CD14-positive monocyte (primary cell): Measurements from ENCODE around the gene ABCC3. TPM values are rescaled to one million over a fixed set of nuclear protein-coding genes. Genes with fewer than 3 reads are reported as not detected.
A peak's percentile ranks its signal among the peaks of the same experiment; 100 is the strongest.

ENCODE experiments used
- DNase-seq, 3 donors: peaks; one replicate each; pipeline ENCODE4 v3.0.0-alpha.2; 2011 to 2022
- H2AFZ ChIP-seq: 2 replicates; pipeline ENCODE4 v1.6.0; 2012; ENCODE audit warnings: mild to moderate bottlenecking, low read depth, low read length, inconsistent platforms; ENCODE audit not compliant: insufficient read depth, poor library complexity, severe bottlenecking
- H3K27ac ChIP-seq, 2 donors: 1 replicate in 1 of 2; 2 replicates in 1 of 2; pipeline ENCODE4 v1.5.1; 2012 to 2013; ENCODE audit warnings: low read length in 2 of 2, control low read depth in 1 of 2, inconsistent platforms in 1 of 2, low read depth in 1 of 2, mild to moderate bottlenecking in 1 of 2
- H3K27me3 ChIP-seq, 2 donors: one replicate each; pipeline versions ENCODE4 v1.6.0 to v1.6.1; 2011 to 2013; ENCODE audit warnings: low read length in 2 of 2; ENCODE audit not compliant: control insufficient read depth in 2 of 2, insufficient read depth in 2 of 2
- H3K36me3 ChIP-seq, 2 donors: replicated peaks in 1 of 2; 1 replicate in 1 of 2; 2 replicates in 1 of 2; pipeline versions ENCODE4 v1.5.1 to v1.6.1; 2012 to 2013; ENCODE audit warnings: low read length in 2 of 2, control low read depth in 1 of 2, inconsistent platforms in 1 of 2, mild to moderate bottlenecking in 1 of 2; ENCODE audit not compliant: insufficient read depth in 2 of 2, control insufficient read depth in 1 of 2
- H3K4me1 ChIP-seq, 2 donors: 1 replicate in 1 of 2; 2 replicates in 1 of 2; pipeline versions ENCODE4 v1.5.1 to v1.6.1; 2012 to 2013; ENCODE audit warnings: low read length in 2 of 2, control low read depth in 1 of 2, inconsistent platforms in 1 of 2, mild to moderate bottlenecking in 1 of 2, moderate library complexity in 1 of 2; ENCODE audit not compliant: insufficient read depth in 2 of 2, control insufficient read depth in 1 of 2
- H3K4me2 ChIP-seq: replicated peaks from 2 replicates; pipeline ENCODE3; 2012; ENCODE audit warnings: low read length, moderate library complexity, mild to moderate bottlenecking; ENCODE audit not compliant: poor library complexity, severe bottlenecking; ENCODE audit errors: extremely low read depth
- H3K4me3 ChIP-seq, 3 experiments: fragments of 200-600 bp in 1 of 3; sonication (generic) in 1 of 3; replicated peaks in 1 of 3; 1 replicate in 2 of 3; 2 replicates in 1 of 3; pipeline ENCODE4 v1.5.1; 2011 to 2013; ENCODE audit warnings: low read length in 3 of 3, mild to moderate bottlenecking in 3 of 3, control low read depth in 2 of 3, low read depth in 2 of 3, inconsistent platforms in 1 of 3, moderate library complexity in 1 of 3
- H3K79me2 ChIP-seq: 2 replicates; pipeline ENCODE4 v1.6.0; 2012; ENCODE audit warnings: mild to moderate bottlenecking, control low read depth, inconsistent platforms, low read length, moderate library complexity; ENCODE audit not compliant: insufficient read depth
- H3K9ac ChIP-seq: 2 replicates; pipeline ENCODE4 v1.6.0; 2017; ENCODE audit warnings: low read length, mild to moderate bottlenecking; ENCODE audit not compliant: insufficient read depth, poor library complexity, severe bottlenecking
- H3K9me3 ChIP-seq, 2 donors: replicated peaks in 1 of 2; 1 replicate in 1 of 2; 2 replicates in 1 of 2; pipeline versions ENCODE4 v1.5.1 to v1.6.1; 2012 to 2013; ENCODE audit warnings: low read length in 2 of 2, control low read depth in 1 of 2; ENCODE audit not compliant: control insufficient read depth in 1 of 2, insufficient read depth in 1 of 2
- H4K20me1 ChIP-seq: 2 replicates; pipeline ENCODE4 v1.6.0; 2012; ENCODE audit warnings: mild to moderate bottlenecking, low read length, control low read depth, moderate library complexity; ENCODE audit not compliant: insufficient read depth
- H3K27ac Mint-ChIP-seq, 7 donors: one replicate each; pipeline ENCODE4 v1.8.0; 2020; ENCODE audit warnings: mild to moderate bottlenecking in 7 of 7, mixed read lengths in 7 of 7, moderate library complexity in 6 of 7, inconsistent platforms in 2 of 7
- H3K27me3 Mint-ChIP-seq, 3 donors: one replicate each; pipeline ENCODE4 v1.8.0; 2021 to 2022; ENCODE audit warnings: low read depth in 3 of 3, mild to moderate bottlenecking in 3 of 3, mixed read lengths in 3 of 3, moderate library complexity in 3 of 3, inconsistent platforms in 1 of 3
- H3K36me3 Mint-ChIP-seq, 2 donors: one replicate each; pipeline ENCODE4 v1.8.0; 2020; ENCODE audit warnings: mixed read lengths in 2 of 2, inconsistent platforms in 1 of 2, mild to moderate bottlenecking in 1 of 2
- H3K4me1 Mint-ChIP-seq: one replicate; pipeline ENCODE4 v1.8.0; 2020; ENCODE audit warnings: mild to moderate bottlenecking, mixed read lengths
- H3K4me3 Mint-ChIP-seq, 2 donors: one replicate each; pipeline ENCODE4 v1.8.0; 2020; ENCODE audit warnings: mild to moderate bottlenecking in 2 of 2, mixed read lengths in 2 of 2, moderate library complexity in 1 of 2
- H3K9me3 Mint-ChIP-seq, 7 donors: one replicate each; pipeline ENCODE4 v1.8.0; 2020 to 2022; ENCODE audit warnings: mixed read lengths in 7 of 7, mild to moderate bottlenecking in 6 of 7, moderate library complexity in 6 of 7, inconsistent platforms in 2 of 7
- CTCF ChIP-seq: fragments of 200-600 bp; IDR thresholded peaks from one replicate; pipeline ENCODE4 v1.8.0; 2022; ENCODE audit warnings: antibody characterized with exemption, mild to moderate bottlenecking
- WGBS: methylation state at CpG from one replicate; pipeline ENCODE4 v1.1.5; 2013; ENCODE audit warnings: missing lambda C conversion rate; ENCODE audit not compliant: insufficient coverage; 5-methylcytosine and 5-hydroxymethylcytosine counted together
- intact Hi-C, 2 donors: fragments of 100-400 bp; cut with micrococcal nuclease; formaldehyde crosslinking; loops; one replicate each; pipeline versions ENCODE4 v1.15.0 to v1.15.1; 2023
- polyA plus RNA-seq, 3 donors: library from polyadenylated mRNA; depleted of rRNA in 1 of 3; unstranded in 2 of 3; stranded (reverse) in 1 of 3; fragments of 300-500 nt in 2 of 3; fragments of >200 nt in 1 of 3; fragmentation: Illumina TruSeq in 2 of 3; gene quantifications; 1 replicate in 2 of 3; 2 replicates in 1 of 3; pipeline ENCODE4 v1.2.3, GENCODE V29; 2012 to 2021

ABCC3 gene
- polyA plus RNA-seq, 3 donors, result 2.7 to 74.5 (median 11.4) TPM

- no peaks in the 10 kb centered on the region for H3K79me2 ChIP-seq
- 74% methylated on average over 11 of the region's 11 CpGs for WGBS
- peak overlapping the region in 3 of 7 donors; percentile 7 to 63 (median 55) for H3K27ac Mint-ChIP-seq
- H3K27me3 ChIP-seq, result no peaks in the 10 kb centered on the region
- H3K9me3 Mint-ChIP-seq, result no peaks in the 10 kb centered on the region
- H3K4me1 ChIP-seq, result peaks cover 20 to 22% of the 10 kb centered on the region in 2 donors
- H3K4me3 ChIP-seq, result no peak overlapping the region
- H3K9me3 ChIP-seq, result no peaks in the 10 kb centered on the region
- intact Hi-C loops, result no loop called here
- H3K4me2 ChIP-seq, result no peak overlapping the region
- H3K36me3 ChIP-seq, result no peaks in the 10 kb centered on the region
- H3K36me3 Mint-ChIP-seq, result no peaks in the 10 kb centered on the region
- peak overlapping the region in 1 of 2 donors; percentile 26 for H3K4me3 Mint-ChIP-seq
- no peak overlapping the region for H3K9ac ChIP-seq
- no peak for TF ChIP-seq CTCF
- H3K4me1 Mint-ChIP-seq, result peaks cover 25% of the 10 kb centered on the region
- no peak overlapping the region for H2AFZ ChIP-seq
- no peak for DNase-seq
- H3K27ac ChIP-seq, result no peak overlapping the region
- no peaks in the 10 kb centered on the region for H4K20me1 ChIP-seq
- H3K27me3 Mint-ChIP-seq, result peaks cover 4 to 28% (median 14%) of the 10 kb centered on the region in 3 donors
Observed at GRCh38 chr17:50614471-50615051, 20.1 kb upstream of the ABCC3 start.

DNA sequence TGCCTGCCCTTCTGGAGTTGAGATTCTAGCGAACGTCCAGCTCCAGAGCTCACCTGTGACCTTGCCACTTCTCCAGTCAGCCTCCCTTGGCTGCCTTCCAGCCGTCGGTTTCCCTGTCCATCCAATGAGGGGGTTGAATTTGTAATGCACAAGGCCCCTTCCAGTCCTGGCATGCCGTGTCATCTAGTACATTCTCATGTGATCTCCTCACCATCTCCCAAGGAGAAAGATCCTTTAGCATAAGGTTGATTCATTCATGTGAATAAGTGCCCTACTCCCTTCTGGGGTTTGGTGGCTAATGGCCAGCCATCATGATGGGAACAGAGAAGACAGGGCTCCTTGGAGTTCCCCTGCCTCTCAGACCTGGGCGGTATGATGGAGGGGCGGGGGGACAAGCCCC is 18.9 kb upstream of the ABCC3 start:
- peaks cover 37% of the 10 kb centered on the region for H3K4me1 Mint-ChIP-seq
- Histone ChIP-seq H3K9ac (no peak overlapping the region), H4K20me1 (no peaks in the 10 kb centered on the region), H3K79me2 (no peaks in the 10 kb centered on the region), H3K36me3 (no peaks in the 10 kb centered on the region), H3K4me2 (no peak overlapping the region), H3K9me3 (no peaks in the 10 kb centered on the region), H3K4me3 (no peak overlapping the region), H3K4me1 (peaks cover 28 to 35% of the 10 kb centered on the region in 2 donors), H3K27me3 (no peaks in the 10 kb centered on the region), H3K27ac (no peak overlapping the region), H2AFZ (no peak overlapping the region)
- no peak for TF ChIP-seq CTCF
- WGBS, result 93% methylated on average over 4 of the region's 7 CpGs
- H3K36me3 Mint-ChIP-seq, result no peaks in the 10 kb centered on the region
- H3K4me3 Mint-ChIP-seq, result no peak overlapping the region
- no peak for DNase-seq
- intact Hi-C loops, result no loop called here
- no peaks in the 10 kb centered on the region for H3K9me3 Mint-ChIP-seq
- H3K27me3 Mint-ChIP-seq, result peaks cover 3 to 25% (median 14%) of the 10 kb centered on the region in 3 donors
- H3K27ac Mint-ChIP-seq, result peak overlapping the region in 1 of 7 donors; percentile 47
